Germinal center (tissue), 1 donor: Measurements from ENCODE around the gene RLF.

Experiments used
- DNase-seq: peaks from one replicate; pipeline ENCODE4 v3.0.0; 2012; ENCODE audit warnings: mixed read lengths, low spot score

The RLF gene

GRCh38 chr1:40161125-40161887 lies at the start of gene RLF:
Gene RLF (plus strand): TSS chr1:40161387. CDS start chr1:40161400, 13 bp downstream.
- DNase-seq = peak; percentile 92

GRCh38 chr1:40114400-40114799 lies 46.8 kb upstream of the RLF start:
- no peak for DNase-seq

- no peak for DNase-seq
These were observed 41.1 kb upstream of the RLF start for GRCh38 chr1:40120128-40120527.

- DNase-seq = no peak
These were observed 38.3 kb upstream of the RLF start for GRCh38 chr1:40122855-40123254.

- DNase-seq = no peak
These were observed 30.3 kb upstream of the RLF start for GRCh38 chr1:40130892-40131291.

- no peak for DNase-seq
These were observed 28.5 kb upstream of the RLF start for GRCh38 chr1:40132383-40133311.

- no peak for DNase-seq
These were observed 27.9 kb upstream of the RLF start for GRCh38 chr1:40133312-40133665.

- DNase-seq = no peak
These were observed 27.3 kb upstream of the RLF start for GRCh38 chr1:40133839-40134238.

GRCh38 chr1:40140211-40140973 lies 20.8 kb upstream of the RLF start:
- DNase-seq = no peak

GRCh38 chr1:40141878-40142535 lies 19.2 kb upstream of the RLF start:
- DNase-seq = no peak

GRCh38 chr1:40143891-40144575 lies 17.2 kb upstream of the RLF start:
- peak; percentile 47 for DNase-seq

- no peak for DNase-seq
These were observed 9.6 kb upstream of the RLF start for GRCh38 chr1:40151457-40152079.

GRCh38 chr1:40153073-40153770 lies 8.0 kb upstream of the RLF start:
- peak; percentile 40 for DNase-seq

- DNase-seq = no peak
These were observed 6.1 kb upstream of the RLF start for GRCh38 chr1:40155135-40155534.

GRCh38 chr1:40155910-40156309 lies 5.3 kb upstream of the RLF start:
- no peak for DNase-seq

GRCh38 chr1:40160806-40161124 lies 422 bp upstream of the RLF start:
- no peak for DNase-seq

GRCh38 chr1:40161888-40162397 lies 756 bp downstream of the RLF start:
- no peak for DNase-seq

- DNase-seq = no peak
These were observed 1.7 kb downstream of the RLF start for GRCh38 chr1:40162753-40163441.

GRCh38 chr1:40167317-40167716 lies 6.1 kb downstream of the RLF start:
- DNase-seq = no peak

- no peak for DNase-seq
These were observed 9.8 kb downstream of the RLF start for GRCh38 chr1:40171036-40171435.
